DMS153 (cell line): ENCODE results near the gene STRN.
"Not testable (repeated sequence)": the region's sequence is repeated elsewhere in the genome, so short reads cannot be mapped to it uniquely, and the experiment has no call there.

Experiments
- DNase-seq: peaks from one replicate; lab custom pipeline; 2025; lab: John Stamatoyannopoulos, UW

The STRN gene

DNA sequence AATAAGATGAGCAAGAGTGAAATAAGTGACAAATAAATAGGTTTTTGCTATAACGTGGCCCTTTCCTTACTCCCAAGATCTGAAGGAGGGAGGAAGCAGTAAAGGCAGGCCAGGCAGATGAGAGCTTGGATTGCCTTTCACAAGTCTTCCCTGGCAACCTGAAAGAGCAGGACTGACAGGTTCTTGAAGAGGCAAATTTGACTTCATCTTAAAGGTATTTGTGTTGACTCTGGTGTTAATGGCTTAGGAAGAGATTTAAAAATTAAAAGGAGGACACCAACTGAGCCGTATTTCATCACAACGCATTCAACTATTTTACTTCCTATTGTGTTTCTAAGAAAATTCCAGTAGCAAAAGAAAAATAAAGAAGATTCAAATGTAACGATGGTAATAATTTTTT is 3.2 kb downstream of the STRN start:
- DNase-seq, result no peak

DNA sequence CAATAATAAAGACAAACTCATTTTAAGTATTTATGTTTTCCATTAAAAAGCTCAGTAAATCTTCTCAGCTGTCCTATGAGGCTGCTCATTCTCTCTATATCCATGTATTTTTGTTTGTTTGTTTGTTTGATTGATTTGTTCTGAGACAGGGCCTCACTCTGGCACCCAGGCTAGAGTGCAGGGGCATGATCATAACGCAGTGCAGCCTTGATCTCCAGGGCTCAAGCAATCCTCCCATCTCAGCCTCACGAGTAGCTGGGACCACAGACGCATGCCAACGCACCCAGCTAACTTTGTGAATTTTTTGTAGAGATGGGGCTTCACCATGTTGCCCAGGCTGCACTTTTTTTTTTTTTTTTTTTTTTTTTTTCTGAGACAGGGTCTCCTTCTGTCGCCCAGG is 5.6 kb downstream of the STRN start:
- DNase-seq, result no peak

DNA sequence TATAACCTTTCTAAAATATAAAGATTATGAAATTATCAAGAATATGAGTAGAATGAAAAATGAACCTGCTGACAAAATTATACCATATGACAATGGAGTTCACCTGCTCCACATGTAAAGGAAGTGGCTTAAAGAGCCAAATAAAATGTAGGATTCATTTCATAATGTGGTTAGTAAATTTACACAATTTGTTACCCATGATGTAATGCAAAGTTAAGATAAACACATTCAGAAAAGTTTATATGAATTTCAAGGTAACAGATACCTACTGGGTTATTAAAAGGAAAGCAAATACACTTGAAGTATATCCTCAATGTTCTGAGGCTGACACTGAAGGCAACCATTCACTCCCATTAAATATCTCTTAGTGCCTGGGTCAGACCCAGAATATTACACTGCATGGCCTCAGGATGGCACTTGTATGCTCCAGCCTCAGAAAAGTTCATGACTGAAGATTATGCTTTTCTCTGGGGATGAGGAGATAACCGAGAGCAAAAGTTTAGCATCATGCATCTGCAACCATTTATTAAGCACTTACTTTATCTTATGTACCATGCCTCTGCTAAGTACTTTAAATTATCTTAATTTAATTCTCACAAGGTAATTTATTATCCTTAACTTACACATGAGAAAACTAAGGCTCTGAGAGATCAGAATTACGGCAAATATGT is 6.2 kb downstream of the STRN start:
- DNase-seq, result no peak

DNA sequence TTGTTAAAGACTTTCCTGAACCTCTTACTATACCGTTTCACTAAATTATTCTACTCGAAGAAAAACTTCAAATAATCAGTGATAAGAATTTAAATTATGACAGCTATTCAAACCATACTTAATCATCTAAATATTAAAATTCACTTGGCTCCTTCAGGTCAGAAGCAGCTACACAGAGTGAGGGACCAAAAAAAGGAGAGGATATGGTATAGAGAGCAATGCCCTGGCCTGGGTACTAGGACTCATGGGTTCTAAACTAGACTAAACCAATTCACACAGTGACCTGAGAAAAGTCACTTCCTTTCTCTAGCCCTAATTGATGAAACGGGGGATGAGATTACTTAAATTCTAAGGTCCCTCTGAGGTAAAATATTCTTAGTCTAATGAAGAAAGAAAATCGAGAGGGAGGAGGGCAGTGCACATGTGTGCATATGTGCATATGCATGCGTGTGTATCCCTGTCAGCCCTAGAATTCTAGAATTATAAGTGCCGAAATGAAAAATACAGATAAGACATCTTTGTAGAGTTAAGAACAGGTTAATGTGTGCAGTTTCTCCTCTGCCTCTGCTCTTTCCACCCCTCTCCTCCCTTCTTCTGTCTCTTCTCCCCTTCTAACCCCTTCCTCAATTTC is 11.2 kb downstream of the STRN start:
- no peak for DNase-seq

DNA sequence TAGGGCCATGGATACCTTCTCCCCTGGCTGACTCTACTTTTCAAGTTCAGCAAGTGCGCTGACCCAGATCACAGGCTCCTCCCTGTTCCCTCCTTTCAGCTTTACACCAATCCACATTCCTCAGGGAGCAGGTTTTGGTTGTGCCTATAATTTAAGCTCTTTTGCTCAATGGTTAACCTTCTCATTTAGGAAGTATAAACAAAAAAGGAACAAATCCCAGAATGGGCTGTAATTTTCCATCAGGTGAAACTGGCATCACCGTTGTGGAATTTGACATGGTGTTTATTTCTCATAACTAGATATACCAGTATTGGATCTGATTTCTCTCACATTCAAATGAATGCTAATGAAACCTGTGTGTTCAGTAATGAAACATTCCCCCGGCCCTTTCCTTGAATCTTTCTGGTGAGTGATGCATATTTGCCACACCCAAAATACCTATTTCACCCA is 13.6 kb downstream of the STRN start:
- no peak for DNase-seq

DNA sequence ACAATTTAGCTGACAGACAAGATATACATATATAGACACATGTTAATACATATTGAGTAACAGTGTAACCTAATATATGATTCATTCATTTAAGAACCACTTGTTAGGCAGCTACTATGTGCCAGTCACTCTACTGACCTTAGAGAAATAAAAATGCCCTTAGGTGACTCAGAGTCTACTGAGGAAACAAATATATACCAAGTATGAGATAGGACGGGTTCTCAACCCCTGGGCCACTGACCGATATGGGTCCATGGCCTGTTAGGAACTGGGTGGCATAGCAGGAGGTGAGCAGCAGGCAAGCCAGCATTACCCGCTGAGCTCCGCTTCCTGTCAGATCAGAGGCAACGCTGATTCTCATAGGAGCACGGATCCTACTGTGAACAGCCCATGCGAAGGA is 14.8 kb downstream of the STRN start:
- DNase-seq, result no peak

DNA sequence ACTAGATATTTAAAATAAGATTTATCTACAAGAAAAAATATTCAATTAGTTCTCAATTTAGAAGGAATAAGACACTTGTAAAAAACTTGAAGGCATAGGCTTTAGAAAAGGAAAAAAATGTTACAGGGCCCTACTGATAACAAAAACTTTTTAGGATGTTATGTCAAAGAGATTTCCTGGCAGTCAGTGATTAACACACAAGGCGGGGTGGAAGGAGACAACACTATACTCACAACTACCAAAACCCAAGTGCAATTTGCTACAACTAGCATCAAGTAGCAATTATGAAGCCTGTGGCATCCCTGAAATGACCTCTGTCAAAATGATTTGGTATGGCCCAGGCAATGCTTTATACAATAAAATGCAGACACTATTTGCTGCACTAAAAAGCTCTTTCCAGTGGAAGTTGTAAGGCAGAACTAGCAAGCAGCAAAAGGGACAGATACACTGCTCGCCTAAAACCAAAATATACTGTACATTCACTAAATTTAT is 15.3 kb downstream of the STRN start:
- DNase-seq, result no peak

DNA sequence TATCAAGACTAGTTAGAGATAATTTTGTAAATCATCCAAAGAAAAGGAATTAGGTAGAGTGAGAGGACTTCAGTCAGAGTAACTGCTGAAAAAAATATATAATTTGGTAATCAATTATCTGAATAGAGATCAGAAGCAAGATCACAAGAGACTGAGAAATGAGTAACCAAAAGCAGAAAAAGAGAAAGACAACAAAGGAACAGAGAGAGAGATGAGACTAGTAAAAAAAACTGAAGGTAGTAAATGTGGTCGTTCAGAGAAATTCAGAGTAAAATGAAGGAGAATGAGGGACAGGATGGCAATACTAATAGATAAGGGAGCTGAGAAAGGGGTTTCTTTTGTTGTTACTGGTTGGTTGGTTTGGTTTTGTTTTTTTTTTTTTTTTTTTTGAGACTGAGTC is 16.5 kb downstream of the STRN start:
- DNase-seq, result no peak

DNA sequence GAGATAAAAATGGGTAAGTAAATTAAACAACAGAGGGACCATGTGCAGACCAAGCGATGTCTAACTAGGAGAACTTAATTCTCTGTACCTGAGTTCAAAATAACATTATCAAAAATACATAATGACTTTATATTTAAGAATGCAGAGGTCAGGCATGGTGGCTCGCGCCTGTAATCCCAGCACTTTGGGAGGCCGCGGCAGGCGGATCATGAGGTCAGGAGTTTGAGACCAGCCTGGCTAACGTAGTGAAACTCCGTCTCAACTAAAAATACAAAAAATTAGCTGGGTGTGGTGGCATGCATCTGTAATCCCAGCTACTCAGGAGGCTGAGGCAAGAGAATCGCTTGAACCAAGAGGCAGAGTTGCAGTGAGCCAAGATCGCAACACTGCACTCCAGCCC is 21.1 kb downstream of the STRN start:
- not testable (repeated sequence) for DNase-seq

DNA sequence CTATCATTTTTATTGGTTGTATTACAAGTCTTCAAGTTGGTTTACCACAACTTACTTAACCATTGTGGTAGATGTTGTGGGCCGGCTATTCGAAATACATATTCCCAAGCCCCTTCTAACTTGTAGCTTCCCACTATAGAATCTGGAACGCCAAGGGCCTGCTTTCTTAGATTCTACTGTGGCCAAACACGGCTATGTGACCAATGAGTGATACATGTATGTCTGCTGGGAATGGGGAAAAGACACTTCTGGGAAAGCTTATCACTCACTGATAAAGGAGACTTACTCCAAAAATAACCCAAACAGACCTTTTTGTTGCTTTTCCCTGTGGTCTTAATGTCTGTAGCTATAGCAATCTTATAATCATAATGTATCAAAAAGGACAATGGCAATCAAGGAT is 24.5 kb downstream of the STRN start:
- no peak for DNase-seq

DNA sequence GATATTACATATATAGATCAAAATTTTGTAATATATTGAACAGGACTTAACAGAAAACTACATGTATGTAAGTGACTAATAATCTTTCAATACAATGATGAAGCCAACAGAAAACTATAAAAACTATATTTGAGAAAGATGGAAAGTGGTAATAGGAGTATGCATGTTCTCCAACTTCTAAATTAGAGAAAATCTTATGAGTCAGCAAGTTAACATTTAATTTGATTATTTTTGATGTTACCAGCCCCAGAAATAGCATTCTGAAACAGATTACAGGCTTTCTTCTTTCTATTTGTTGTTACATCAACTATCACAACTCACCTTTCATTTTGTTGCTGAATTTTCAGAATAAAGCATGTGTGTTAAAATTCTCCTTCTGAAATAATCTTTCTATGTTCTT is 29.8 kb downstream of the STRN start:
- not testable (repeated sequence) for DNase-seq

DNA sequence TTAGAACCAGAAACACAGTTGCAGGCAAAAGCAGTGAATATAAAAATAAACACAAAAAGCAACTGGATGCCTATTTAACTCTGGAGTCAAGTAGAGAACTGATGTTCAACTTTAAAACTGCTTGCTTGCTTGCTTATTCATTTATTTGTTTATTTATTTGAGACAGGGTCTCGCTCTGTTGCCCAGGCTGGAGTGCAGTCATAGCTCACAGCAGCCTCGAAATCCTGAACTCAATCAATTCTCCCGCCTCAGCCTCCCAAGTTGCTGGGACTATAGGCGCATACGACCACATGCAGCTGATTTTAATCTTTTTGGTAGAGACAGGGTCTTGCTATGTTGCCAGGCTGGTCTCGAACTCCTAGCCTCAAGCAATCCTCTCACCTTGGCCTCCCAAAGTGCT is 34.6 kb downstream of the STRN start:
- not testable (repeated sequence) for DNase-seq

DNA sequence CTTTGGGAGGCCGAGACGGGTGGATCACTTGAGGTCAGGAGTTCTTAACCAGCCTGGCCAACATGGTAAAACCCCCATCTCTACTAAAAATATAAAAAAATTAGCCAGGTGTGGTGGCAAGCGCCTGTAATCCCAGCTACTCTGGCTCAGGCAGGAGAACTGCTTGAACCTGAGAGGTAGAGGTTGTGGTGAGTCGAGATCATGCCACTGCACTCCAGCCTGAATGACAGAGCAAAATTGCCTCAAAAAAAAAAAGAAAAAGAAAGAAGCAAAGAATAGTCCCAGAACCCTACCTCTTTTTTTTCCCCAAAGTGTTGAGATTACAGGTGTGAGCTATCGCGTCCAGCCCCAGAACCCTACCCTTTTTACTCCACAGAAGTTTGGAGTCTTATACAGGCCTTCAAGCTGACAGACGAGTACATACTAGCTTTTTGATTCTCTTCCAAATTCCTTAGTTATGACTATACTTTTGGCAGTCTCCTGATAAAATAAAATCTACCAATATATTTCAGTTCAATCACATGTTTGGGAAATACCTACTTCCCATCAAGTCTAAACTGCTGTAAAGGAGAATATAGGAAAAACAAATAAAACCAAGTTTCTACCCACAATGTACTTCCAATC is 35.4 kb downstream of the STRN start:
- not testable (repeated sequence) for DNase-seq

DNA sequence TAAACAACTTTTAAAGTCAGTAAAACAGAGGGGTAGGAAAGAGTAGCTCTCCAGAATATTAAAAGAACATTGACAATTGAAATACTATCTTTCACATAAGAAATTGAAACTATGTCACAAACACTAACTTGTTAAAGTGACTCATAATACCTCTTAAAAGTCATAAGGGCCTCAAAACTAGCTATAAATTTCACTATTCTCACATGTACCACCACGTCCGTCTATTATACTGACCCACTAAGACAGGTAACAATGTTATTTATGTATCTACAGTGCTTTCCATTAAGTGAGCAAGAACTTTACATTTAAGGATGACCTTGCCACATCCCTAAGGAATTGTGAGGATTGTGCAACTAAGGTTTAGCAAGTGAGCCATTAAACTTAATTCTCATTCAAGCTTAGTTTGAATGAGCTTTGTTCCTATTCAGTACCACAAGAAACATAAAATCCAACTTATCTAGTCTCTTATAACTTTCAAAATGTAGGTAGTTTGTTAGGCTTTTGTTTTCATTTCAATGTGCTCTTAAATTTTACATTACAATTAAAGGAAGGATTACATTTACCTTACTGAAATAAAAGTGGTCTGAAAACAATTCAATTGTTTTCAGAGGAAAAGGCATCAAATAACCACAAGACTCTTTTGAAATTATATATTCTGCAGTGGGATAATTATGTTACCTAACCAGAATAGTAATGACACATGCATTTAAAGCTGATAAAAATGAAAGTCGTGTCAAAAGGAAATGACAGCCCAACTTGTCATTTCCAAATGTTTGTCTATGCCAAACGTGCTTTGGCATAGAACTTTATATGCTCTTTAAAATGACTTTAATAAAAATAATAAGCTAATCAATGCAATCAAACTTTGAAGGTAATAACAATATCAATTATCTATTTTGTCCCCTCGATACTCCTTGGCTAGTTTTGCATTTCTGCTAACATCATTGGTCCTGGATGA is 39.9 kb downstream of the STRN start:
- not testable (repeated sequence) for DNase-seq

DNA sequence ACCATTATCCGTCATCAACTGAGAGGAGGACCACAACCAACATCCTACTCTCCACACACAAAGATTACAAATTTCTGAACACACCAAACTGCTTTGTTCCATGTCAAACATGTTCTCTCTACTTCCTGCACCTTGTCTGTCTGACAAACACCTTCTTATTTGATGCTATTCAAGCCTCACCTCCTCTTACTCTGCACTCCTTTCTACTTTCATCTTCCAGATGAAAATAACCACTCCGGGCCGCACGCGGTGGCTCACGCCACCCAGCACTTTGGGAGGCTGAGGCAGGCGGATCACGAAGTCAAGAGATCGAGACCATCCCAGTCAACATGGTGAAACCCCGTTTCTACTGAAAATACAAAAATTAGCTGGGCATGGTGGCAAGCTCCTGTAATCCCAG is 43.7 kb downstream of the STRN start:
- DNase-seq, result not testable (repeated sequence)

DNA sequence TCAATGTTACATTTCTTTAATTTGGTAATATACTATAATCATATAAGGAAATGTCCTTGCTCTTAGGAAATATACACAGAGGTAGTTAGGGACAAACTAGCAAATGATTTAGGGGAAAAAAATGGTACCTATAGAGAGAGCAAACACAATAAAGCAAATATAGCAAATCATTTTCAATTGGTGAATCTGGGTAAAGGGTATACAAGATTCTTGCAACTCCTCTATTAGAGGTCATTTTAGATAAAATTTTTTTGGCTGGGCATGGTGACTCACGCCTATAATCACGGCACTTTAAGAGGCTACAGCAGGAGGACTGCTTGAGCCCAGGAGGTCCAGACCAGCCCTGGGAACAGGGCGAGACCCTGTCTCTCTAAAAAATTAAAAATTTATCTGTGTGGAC is 44.4 kb downstream of the STRN start:
- DNase-seq, result no peak

DNA sequence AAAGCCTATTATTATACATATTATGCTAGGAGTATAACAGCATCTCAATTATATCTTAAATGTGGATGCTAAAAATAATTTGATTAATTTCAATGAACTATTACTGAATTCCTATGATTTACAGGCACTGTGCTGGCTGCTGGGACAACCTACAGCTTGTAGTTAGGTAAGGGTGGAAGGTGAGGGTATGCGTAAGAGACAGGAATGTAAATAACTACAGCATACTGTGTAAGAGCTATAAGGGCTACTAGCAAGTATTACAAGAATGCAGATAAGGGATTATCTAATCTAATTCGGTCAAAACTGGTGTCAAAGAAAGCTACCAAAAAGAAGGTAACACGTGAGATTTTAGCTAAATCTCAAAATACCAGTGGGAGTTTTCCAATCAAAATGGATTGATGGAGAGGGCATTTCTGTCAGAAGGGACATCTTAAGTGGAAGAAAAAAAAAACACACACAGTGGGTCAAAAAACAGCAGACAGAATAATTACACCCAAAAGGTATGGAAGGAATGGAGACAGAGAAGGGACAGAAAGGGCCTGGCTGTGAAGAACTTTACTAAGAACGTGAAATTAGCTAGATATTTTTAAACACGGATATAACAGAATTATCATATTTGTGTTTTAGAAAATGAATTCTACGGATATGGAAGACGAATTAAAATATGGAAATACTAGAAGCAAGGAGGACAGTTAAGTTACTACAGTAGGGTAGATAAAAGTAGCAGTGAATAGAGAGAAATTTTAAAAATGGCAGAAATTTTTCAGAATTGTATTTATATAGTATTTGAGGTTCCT is 47.1 kb downstream of the STRN start:
- DNase-seq, result no peak

DNA sequence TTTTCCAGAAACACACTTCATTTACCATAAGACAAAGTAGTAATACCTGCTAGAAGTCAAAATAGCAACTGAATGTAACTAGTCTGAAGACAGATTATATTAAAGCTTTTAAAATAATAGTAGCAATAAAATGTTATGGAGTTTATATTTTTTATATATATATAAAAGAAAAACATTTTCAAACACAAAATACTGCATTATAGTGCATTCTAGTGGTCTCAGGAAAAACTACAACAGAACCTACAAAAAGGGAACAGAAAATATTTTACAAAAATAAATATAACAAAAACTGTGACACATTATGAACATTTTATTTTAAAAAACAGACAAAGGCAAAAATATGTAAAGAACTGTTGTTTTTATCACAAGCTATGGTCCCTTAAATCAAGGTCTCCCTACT is 48.0 kb downstream of the STRN start:
- DNase-seq, result no peak

DNA sequence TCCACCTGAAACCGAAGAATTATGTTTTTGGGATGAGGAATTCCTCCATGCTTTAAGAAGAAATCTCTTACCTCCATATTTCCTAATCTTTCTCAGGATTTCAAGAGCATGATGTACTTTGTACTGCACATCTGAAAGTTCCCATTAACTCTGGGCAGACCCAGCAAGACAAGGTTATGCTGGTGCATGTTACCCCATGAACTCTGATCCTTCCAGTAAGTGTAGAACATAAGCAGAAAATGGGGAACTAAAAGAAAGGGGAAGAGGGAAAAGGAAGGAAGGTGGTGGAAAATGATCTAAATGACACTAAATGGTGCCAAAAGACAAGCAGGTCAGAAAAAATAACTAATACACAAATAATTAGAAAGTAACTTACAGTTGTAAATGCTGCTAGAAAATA is 50.7 kb downstream of the STRN start:
- no peak for DNase-seq

DNA sequence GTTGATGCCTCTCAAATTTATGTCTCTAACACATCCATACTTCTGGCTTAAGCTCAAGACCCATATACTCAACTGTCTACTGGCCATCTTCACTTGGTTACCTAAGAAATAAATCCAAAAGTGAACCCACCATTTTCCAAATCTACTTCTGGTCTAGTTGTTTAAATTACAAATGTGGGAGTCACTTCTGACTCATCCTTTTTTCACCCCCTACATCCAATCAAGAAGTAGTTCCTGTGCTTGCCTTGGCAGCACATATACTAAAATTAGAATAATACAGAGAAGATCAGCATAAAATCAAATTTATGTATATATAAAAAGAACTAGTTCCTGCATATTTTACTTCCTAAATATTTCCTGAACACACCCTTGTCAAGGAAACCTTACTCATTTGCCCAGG is 53.6 kb downstream of the STRN start:
- DNase-seq, result no peak

DNA sequence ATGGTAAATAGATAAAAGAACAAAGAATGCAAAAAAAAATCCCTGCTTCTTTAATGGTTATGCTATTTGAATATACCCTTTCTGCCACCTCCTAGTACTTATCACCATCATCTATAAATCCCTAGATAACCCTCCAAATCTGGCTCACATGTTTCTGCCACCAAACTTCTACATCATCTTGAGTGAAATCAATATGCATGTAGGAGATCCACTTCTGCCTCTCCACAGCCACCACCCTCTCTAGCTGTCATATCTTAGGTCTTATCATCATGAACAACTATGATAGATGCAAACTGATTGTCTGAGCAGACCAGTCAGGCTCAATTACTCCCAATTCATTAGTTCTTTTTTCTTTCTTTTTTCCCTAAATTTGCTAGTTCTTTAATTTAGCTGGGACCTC is 55.3 kb downstream of the STRN start:
- DNase-seq, result no peak
